Measurements from ENCODE around the gene ASB2.

- TF ChIP-seq CTCF (IDR thresholded peaks at IDR 0.05; ENCODE audit: insufficient read depth, low read length) = no peak
- TF ChIP-seq POLR2AphosphoS5 (IDR thresholded peaks at IDR 0.05; ENCODE audit: low read depth) = no peak
- no peak for TF ChIP-seq SPI1 (IDR thresholded peaks at IDR 0.05; ENCODE audit: borderline replicate concordance, low read depth)
- no peak for TF ChIP-seq GABPA (IDR thresholded peaks at IDR 0.05; ENCODE audit: low read depth)
These were observed 47.3 kb downstream of the ASB2 start for GRCh38 chr14:93929048-93929535.

Data from HL-60 (cell line).